ENCODE data around the gene ZNF512B. TPM values are rescaled to one million over a fixed set of nuclear protein-coding genes. Genes with fewer than 3 reads are reported as not detected.
"Not testable (repeated sequence)": the region's sequence is repeated elsewhere in the genome, so short reads cannot be mapped to it uniquely, and the experiment has no call there.

Gene ZNF512B
- total RNA-seq (2014; rRNA removed; shearing (Covaris generic); ENCODE audit: low replicate concordance): 14.4 and 20.8 TPM in 2 replicates

GRCh38 chr20:63969838-63970713 lies at the start of gene ZNF512B:
ZNF512B (minus strand) TSS chr20:63969930; CDS start chr20:63967950, 1,980 bp downstream.
- H3K4me3 ChIP-seq: peak within 1 kb of the TSS; percentile 71
- peaks cover 29% of the 10 kb centered on the region for H3K36me3 ChIP-seq
- no peaks in the 10 kb centered on the region for H3K9me3 ChIP-seq
- H3K27me3 ChIP-seq: no peaks in the 10 kb centered on the region
- peak; percentile 78 for DNase-seq

- H3K27me3 ChIP-seq: no peaks in the 10 kb centered on the region
- H3K36me3 ChIP-seq: peaks cover 66% of the 10 kb centered on the region
- H3K9me3 ChIP-seq: no peaks in the 10 kb centered on the region
- H3K4me3 ChIP-seq: no peak overlapping the region
- DNase-seq: no peak
Observed at GRCh38 chr20:64015635-64016034, 45.9 kb upstream of the ZNF512B start.

GRCh38 chr20:64012385-64013154 lies 42.8 kb upstream of the ZNF512B start:
- not testable (repeated sequence) for H3K9me3 ChIP-seq, DNase-seq, H3K27me3 ChIP-seq, H3K4me3 ChIP-seq
- peaks cover 69% of the 10 kb centered on the region for H3K36me3 ChIP-seq

- no peak for DNase-seq
- Histone ChIP-seq H3K9me3 (peaks cover 4% of the 10 kb centered on the region), H3K36me3 (peaks cover 74% of the 10 kb centered on the region), H3K4me3 (no peak overlapping the region), H3K27me3 (no peaks in the 10 kb centered on the region)
Observed at GRCh38 chr20:64011366-64011779, 41.6 kb upstream of the ZNF512B start.

GRCh38 chr20:64010711-64011237 lies 41.0 kb upstream of the ZNF512B start:
- Histone ChIP-seq H3K36me3 (peaks cover 79% of the 10 kb centered on the region), H3K4me3 (no peak overlapping the region)
- no peak for DNase-seq

GRCh38 chr20:64009811-64010387 lies 40.2 kb upstream of the ZNF512B start:
- Histone ChIP-seq H3K4me3 (no peak overlapping the region), H3K9me3 (peaks cover 4% of the 10 kb centered on the region), H3K36me3 (peaks cover 80% of the 10 kb centered on the region), H3K27me3 (no peaks in the 10 kb centered on the region)
- DNase-seq: no peak

More at GRCh38 chr20:64010711-64011237, 41.0 kb upstream of the ZNF512B start:
- Histone ChIP-seq H3K9me3 (peaks cover 4% of the 10 kb centered on the region), H3K27me3 (no peaks in the 10 kb centered on the region)

- Histone ChIP-seq H3K4me3 (no peak overlapping the region), H3K9me3 (peaks cover 4% of the 10 kb centered on the region), H3K36me3 (peaks cover 89% of the 10 kb centered on the region), H3K27me3 (no peaks in the 10 kb centered on the region)
- DNase-seq: no peak
Observed at GRCh38 chr20:64006902-64007301, 37.2 kb upstream of the ZNF512B start.

GRCh38 chr20:64006490-64006889 lies 36.8 kb upstream of the ZNF512B start:
- Histone ChIP-seq H3K27me3 (no peaks in the 10 kb centered on the region), H3K9me3 (peaks cover 4% of the 10 kb centered on the region), H3K36me3 (peaks cover 90% of the 10 kb centered on the region), H3K4me3 (no peak overlapping the region)
- no peak for DNase-seq

- Histone ChIP-seq H3K9me3 (peaks cover 4% of the 10 kb centered on the region), H3K36me3 (peaks cover 90% of the 10 kb centered on the region)
- no peak for DNase-seq
Observed at GRCh38 chr20:64005394-64005793, 35.7 kb upstream of the ZNF512B start.

GRCh38 chr20:64003960-64004725 lies 34.4 kb upstream of the ZNF512B start:
- H3K4me3 ChIP-seq: no peak overlapping the region
- H3K9me3 ChIP-seq: peaks cover 4% of the 10 kb centered on the region
- no peaks in the 10 kb centered on the region for H3K27me3 ChIP-seq
- DNase-seq: no peak
- peaks cover 87% of the 10 kb centered on the region for H3K36me3 ChIP-seq

More at GRCh38 chr20:64005394-64005793, 35.7 kb upstream of the ZNF512B start:
- H3K27me3 ChIP-seq: no peaks in the 10 kb centered on the region
- no peak overlapping the region for H3K4me3 ChIP-seq

- Histone ChIP-seq H3K4me3 (no peak overlapping the region), H3K27me3 (no peaks in the 10 kb centered on the region), H3K9me3 (no peaks in the 10 kb centered on the region), H3K36me3 (peaks cover 83% of the 10 kb centered on the region)
- DNase-seq: peak; percentile 36
Observed at GRCh38 chr20:64001607-64002011, 31.9 kb upstream of the ZNF512B start.

GRCh38 chr20:64000906-64001305 lies 31.2 kb upstream of the ZNF512B start:
- no peak for DNase-seq
- Histone ChIP-seq H3K27me3 (no peaks in the 10 kb centered on the region), H3K9me3 (no peaks in the 10 kb centered on the region), H3K36me3 (peaks cover 83% of the 10 kb centered on the region), H3K4me3 (no peak overlapping the region)

- no peaks in the 10 kb centered on the region for H3K27me3 ChIP-seq
- H3K4me3 ChIP-seq: no peak overlapping the region
- DNase-seq: no peak
- H3K9me3 ChIP-seq: no peaks in the 10 kb centered on the region
- H3K36me3 ChIP-seq: peaks cover 49% of the 10 kb centered on the region
Observed at GRCh38 chr20:63982937-63983336, 13.2 kb upstream of the ZNF512B start.

GRCh38 chr20:63980806-63981728 lies 11.3 kb upstream of the ZNF512B start, which contains the start of gene PRPF6:
PRPF6 (plus strand) TSS chr20:63981132; CDS start chr20:63981246, 114 bp downstream.
- peak; percentile 96 for DNase-seq
- no peaks in the 10 kb centered on the region for H3K27me3 ChIP-seq
- no peaks in the 10 kb centered on the region for H3K9me3 ChIP-seq
- peak within 1 kb of the TSS; percentile 99 for H3K4me3 ChIP-seq
- H3K36me3 ChIP-seq: peaks cover 34% of the 10 kb centered on the region

- no peaks in the 10 kb centered on the region for H3K9me3 ChIP-seq
- peaks cover 27% of the 10 kb centered on the region for H3K36me3 ChIP-seq
- peak overlapping the region; percentile 99 for H3K4me3 ChIP-seq
- H3K27me3 ChIP-seq: no peaks in the 10 kb centered on the region
- DNase-seq: no peak
Observed at GRCh38 chr20:63980317-63980805, 10.6 kb upstream of the ZNF512B start.

All from MG63 (cell line).